H9 (cell line): ENCODE results near the gene SHPK. TPM values are rescaled to one million over a fixed set of nuclear protein-coding genes. Genes with fewer than 3 reads are reported as not detected.

Source experiments
- DNase-seq: peaks from one replicate; pipeline ENCODE4 v3.0.0-alpha.2; 2017
- H2AFZ ChIP-seq: one replicate; pipeline ENCODE4 v1.6.1; 2013; ENCODE audit warnings: mild to moderate bottlenecking, low read length, control low read depth, moderate library complexity
- H2AK5ac ChIP-seq: 2 replicates; pipeline ENCODE4 v1.6.1; 2013; ENCODE audit warnings: low read length, control low read depth, mixed read lengths; ENCODE audit not compliant: insufficient read length
- H2BK120ac ChIP-seq: one replicate; pipeline ENCODE4 v1.6.1; 2013; ENCODE audit warnings: low read depth, mild to moderate bottlenecking, low read length, control low read depth, inconsistent platforms; ENCODE audit not compliant: poor library complexity, severe bottlenecking
- H2BK12ac ChIP-seq: 2 replicates; pipeline ENCODE4 v1.6.1; 2013; ENCODE audit warnings: low read length, control low read depth, mixed read lengths, low read depth; ENCODE audit not compliant: insufficient read length
- H2BK15ac ChIP-seq: 2 replicates; pipeline ENCODE4 v1.6.1; 2013; ENCODE audit warnings: low read depth, low read length, control low read depth
- H2BK20ac ChIP-seq: one replicate; pipeline ENCODE4 v1.6.1; 2013; ENCODE audit warnings: low read depth, mild to moderate bottlenecking, low read length, control low read depth, inconsistent platforms; ENCODE audit not compliant: poor library complexity, severe bottlenecking
- H2BK5ac ChIP-seq: 2 replicates; pipeline ENCODE4 v1.6.1; 2013; ENCODE audit warnings: low read length, control low read depth, mixed read lengths; ENCODE audit not compliant: insufficient read length
- H3K14ac ChIP-seq: 2 replicates; pipeline ENCODE4 v1.6.1; 2013; ENCODE audit warnings: low read length, control low read depth; ENCODE audit not compliant: insufficient read depth
- H3K18ac ChIP-seq: 2 replicates; pipeline ENCODE4 v1.6.1; 2013; ENCODE audit warnings: low read depth, mild to moderate bottlenecking, mixed read lengths, low read length, control low read depth; ENCODE audit not compliant: insufficient read length
- H3K23ac ChIP-seq: 2 replicates; pipeline ENCODE4 v1.6.1; 2013; ENCODE audit warnings: low read length, control low read depth, mixed read lengths, low read depth; ENCODE audit not compliant: insufficient read length
- H3K23me2 ChIP-seq: 2 replicates; pipeline ENCODE4 v1.6.1; 2013; ENCODE audit warnings: low read depth, mild to moderate bottlenecking, mixed read lengths, low read length, control low read depth; ENCODE audit not compliant: insufficient read length, poor library complexity, severe bottlenecking
- H3K27ac ChIP-seq: 2 replicates; pipeline ENCODE4 v1.5.1; 2013; ENCODE audit warnings: low read length, control low read depth, mixed read lengths, low read depth; ENCODE audit not compliant: insufficient read length
- H3K27me3 ChIP-seq: 2 replicates; pipeline ENCODE4 v1.6.1; 2013; ENCODE audit warnings: low read length, control low read depth, inconsistent platforms; ENCODE audit not compliant: insufficient read depth
- H3K4ac ChIP-seq: 2 replicates; pipeline ENCODE4 v1.6.1; 2013; ENCODE audit warnings: low read depth, mild to moderate bottlenecking, control low read depth, inconsistent platforms, low read length, moderate library complexity
- H3K4me1 ChIP-seq: 2 replicates; pipeline ENCODE4 v1.6.1; 2013; ENCODE audit warnings: low read length, control low read depth, inconsistent platforms; ENCODE audit not compliant: insufficient read depth
- H3K4me2 ChIP-seq: 2 replicates; pipeline ENCODE4 v1.6.1; 2013; ENCODE audit warnings: low read length, control low read depth, mixed read lengths; ENCODE audit not compliant: insufficient read length, insufficient read depth
- H3K56ac ChIP-seq: 2 replicates; pipeline ENCODE4 v1.6.1; 2013; ENCODE audit warnings: low read depth, mild to moderate bottlenecking, mixed read lengths, low read length, control low read depth; ENCODE audit not compliant: insufficient read length
- H3K79me1 ChIP-seq: 2 replicates; pipeline ENCODE4 v1.6.1; 2013; ENCODE audit warnings: low read depth, mild to moderate bottlenecking, moderate library complexity, low read length, control low read depth, inconsistent platforms; ENCODE audit not compliant: insufficient read depth, poor library complexity, severe bottlenecking
- H3K79me2 ChIP-seq: 2 replicates; pipeline ENCODE4 v1.6.1; 2013; ENCODE audit warnings: low read length, control low read depth, inconsistent platforms; ENCODE audit not compliant: insufficient read depth
- H3K9ac ChIP-seq: 2 replicates; pipeline ENCODE4 v1.6.1; 2013; ENCODE audit warnings: low read length, control low read depth, mixed read lengths; ENCODE audit not compliant: insufficient read length; ENCODE audit errors: extremely low read depth
- H3K9me3 ChIP-seq: one replicate; pipeline ENCODE4 v1.6.1; 2013; ENCODE audit warnings: low read depth, low read length, inconsistent platforms; ENCODE audit not compliant: control insufficient read depth
- H3T11ph ChIP-seq: one replicate; pipeline ENCODE4 v1.6.1; 2013; ENCODE audit warnings: mild to moderate bottlenecking, low read length, control low read depth, inconsistent platforms
- H4K20me1 ChIP-seq: one replicate; pipeline ENCODE4 v1.6.1; 2013; ENCODE audit not compliant: control insufficient read depth, insufficient read length, insufficient read depth
- H4K5ac ChIP-seq: 2 replicates; pipeline ENCODE4 v1.6.1; 2013; ENCODE audit warnings: low read depth, mild to moderate bottlenecking, mixed read lengths, low read length, control low read depth; ENCODE audit not compliant: insufficient read length
- H4K8ac ChIP-seq: replicated peaks from 2 replicates; pipeline ENCODE4 v1.6.1; 2013; ENCODE audit warnings: low read length, control low read depth, mixed read lengths, low read depth; ENCODE audit not compliant: insufficient read length
- H4K91ac ChIP-seq: 2 replicates; pipeline ENCODE4 v1.6.1; 2013; ENCODE audit warnings: low read depth, mild to moderate bottlenecking, moderate library complexity, mixed read lengths, low read length, control low read depth; ENCODE audit not compliant: insufficient read length
- H3K27ac Mint-ChIP-seq, 3 experiments: 2 replicates in 2 of 3; 3 replicates in 1 of 3; pipeline ENCODE4 v1.8.0; 2020 to 2021; ENCODE audit warnings: mixed read lengths in 3 of 3, mild to moderate bottlenecking in 1 of 3, moderate library complexity in 1 of 3
- H3K27me3 Mint-ChIP-seq: 2 replicates; pipeline ENCODE4 v1.8.0; 2021; ENCODE audit warnings: low read depth, mild to moderate bottlenecking, moderate library complexity, mixed read lengths
- H3K36me3 Mint-ChIP-seq, 3 experiments: 2 replicates in 2 of 3; 3 replicates in 1 of 3; pipeline ENCODE4 v1.8.0; 2020 to 2021; ENCODE audit warnings: low read depth in 3 of 3, mixed read lengths in 3 of 3; ENCODE audit not compliant: insufficient read depth in 1 of 3
- H3K4me1 Mint-ChIP-seq, 2 experiments: 2 replicates each; pipeline ENCODE4 v1.8.0; 2020; ENCODE audit warnings: mixed read lengths in 2 of 2
- H3K4me3 Mint-ChIP-seq, 2 experiments: 2 replicates in 1 of 2; 3 replicates in 1 of 2; pipeline ENCODE4 v1.8.0; 2020 to 2021; ENCODE audit warnings: mild to moderate bottlenecking in 2 of 2, mixed read lengths in 2 of 2, moderate library complexity in 1 of 2
- H3K9me3 Mint-ChIP-seq, 2 experiments: 2 replicates in 1 of 2; 3 replicates in 1 of 2; pipeline ENCODE4 v1.8.0; 2020; ENCODE audit warnings: mild to moderate bottlenecking in 2 of 2, mixed read lengths in 2 of 2, moderate library complexity in 1 of 2
- WGBS: extraction: QIAGEN DNeasy Blood & Tissue Kit; methylation state at CpG from one replicate; pipeline ENCODE4 v1.1.7; 2013; ENCODE audit warnings: missing lambda C conversion rate, low lambda C conversion rate, mixed read lengths; ENCODE audit not compliant: insufficient read length; ENCODE audit errors: extremely low coverage; 5-methylcytosine and 5-hydroxymethylcytosine counted together
- long read RNA-seq: library from polyadenylated mRNA; unstranded; transcript quantifications from one replicate; pipeline ENCODE4 v2.0.0, GENCODE V29; 2020
- total RNA-seq: library from RNA; stranded (reverse); gene quantifications from 2 replicates; pipeline ENCODE4 v1.2.1, GENCODE V29; 2021
- TF ChIP-seq, protein P1 (sequence below): fragments of 200-600 bp; sonication (generic); conservative IDR thresholded peaks from 3 replicates; pipeline ENCODE4 v1.8.0; 2021; ENCODE audit warnings: antibody characterized with exemption, mild to moderate bottlenecking

SHPK gene, protein sequence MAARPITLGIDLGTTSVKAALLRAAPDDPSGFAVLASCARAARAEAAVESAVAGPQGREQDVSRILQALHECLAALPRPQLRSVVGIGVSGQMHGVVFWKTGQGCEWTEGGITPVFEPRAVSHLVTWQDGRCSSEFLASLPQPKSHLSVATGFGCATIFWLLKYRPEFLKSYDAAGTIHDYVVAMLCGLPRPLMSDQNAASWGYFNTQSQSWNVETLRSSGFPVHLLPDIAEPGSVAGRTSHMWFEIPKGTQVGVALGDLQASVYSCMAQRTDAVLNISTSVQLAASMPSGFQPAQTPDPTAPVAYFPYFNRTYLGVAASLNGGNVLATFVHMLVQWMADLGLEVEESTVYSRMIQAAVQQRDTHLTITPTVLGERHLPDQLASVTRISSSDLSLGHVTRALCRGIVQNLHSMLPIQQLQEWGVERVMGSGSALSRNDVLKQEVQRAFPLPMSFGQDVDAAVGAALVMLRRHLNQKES
- total RNA-seq: 27.0 and 27.9 TPM in 2 replicates
- long read RNA-seq, transcript SHPK-201 (7 exons, 3,838 nt): major isoform, 167 of 201 reads
- long read RNA-seq, partial matches to known transcripts: 13 of 201 reads
- long read RNA-seq, other reads (novel, unspliced or antisense): 21 of 201 reads

DNA sequence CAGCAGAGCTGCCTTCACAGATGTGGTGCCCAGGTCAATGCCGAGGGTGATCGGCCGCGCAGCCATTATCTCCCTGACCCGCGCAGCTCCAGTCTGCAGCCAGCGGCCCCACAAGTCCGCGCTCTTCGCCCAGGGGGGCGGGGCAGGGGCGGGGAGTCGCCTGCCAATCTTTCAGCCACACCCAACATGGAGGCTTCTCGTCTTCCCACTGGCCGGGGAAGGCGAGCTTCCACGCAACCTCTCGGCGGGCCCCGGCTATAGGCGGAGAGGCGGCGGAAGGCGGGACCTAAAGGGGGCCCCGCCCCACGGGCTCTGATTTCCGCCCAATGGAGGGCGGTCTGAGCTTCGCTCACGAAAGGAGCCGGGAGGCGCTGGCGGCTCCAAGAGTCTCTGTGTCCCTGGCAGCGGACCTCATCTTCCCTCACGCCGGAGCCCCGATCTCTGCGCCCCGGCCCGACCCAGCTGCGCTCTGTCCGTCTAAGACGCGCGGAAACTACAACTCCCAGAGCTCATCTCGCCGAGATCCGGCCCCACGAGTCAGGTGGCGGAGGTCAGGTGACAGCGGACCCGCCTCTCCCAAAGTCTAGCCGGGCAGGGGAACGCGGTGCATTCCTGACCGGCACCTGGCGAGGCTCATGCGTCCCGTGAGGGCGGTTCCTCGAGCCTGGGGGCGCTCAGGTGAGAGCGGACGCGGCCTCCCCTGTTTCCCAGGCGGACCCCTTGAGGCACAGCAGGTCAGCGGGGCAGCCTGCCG lies at the start of gene SHPK, which contains the start of gene CTNS:
TSS of gene SHPK (minus strand) at position 97 of the 754 bp plus-strand sequence. CDS start at position 66, 31 bp downstream.
TSS of gene CTNS (plus strand) at position 607 of the 754 bp plus-strand sequence. CDS start 3,447 bp downstream, outside the sequence.
- Mint-ChIP-seq H3K27ac (peak within 1 kb of the TSS; percentile 99 to 100 (median 99)), H3K4me1 (peaks cover 20 to 25% of the 10 kb centered on the region in 2 experiments)

More for the DNA sequence above, at the start of gene SHPK, which contains the start of gene CTNS:
- H2BK5ac ChIP-seq: no peak within 1 kb of the TSS
- H3K27ac ChIP-seq: no peak within 1 kb of the TSS
- H3K23ac ChIP-seq: no peak within 1 kb of the TSS
- H3K79me1 ChIP-seq: peaks cover 9% of the 10 kb centered on the region
- TF ChIP-seq, protein P1, sequence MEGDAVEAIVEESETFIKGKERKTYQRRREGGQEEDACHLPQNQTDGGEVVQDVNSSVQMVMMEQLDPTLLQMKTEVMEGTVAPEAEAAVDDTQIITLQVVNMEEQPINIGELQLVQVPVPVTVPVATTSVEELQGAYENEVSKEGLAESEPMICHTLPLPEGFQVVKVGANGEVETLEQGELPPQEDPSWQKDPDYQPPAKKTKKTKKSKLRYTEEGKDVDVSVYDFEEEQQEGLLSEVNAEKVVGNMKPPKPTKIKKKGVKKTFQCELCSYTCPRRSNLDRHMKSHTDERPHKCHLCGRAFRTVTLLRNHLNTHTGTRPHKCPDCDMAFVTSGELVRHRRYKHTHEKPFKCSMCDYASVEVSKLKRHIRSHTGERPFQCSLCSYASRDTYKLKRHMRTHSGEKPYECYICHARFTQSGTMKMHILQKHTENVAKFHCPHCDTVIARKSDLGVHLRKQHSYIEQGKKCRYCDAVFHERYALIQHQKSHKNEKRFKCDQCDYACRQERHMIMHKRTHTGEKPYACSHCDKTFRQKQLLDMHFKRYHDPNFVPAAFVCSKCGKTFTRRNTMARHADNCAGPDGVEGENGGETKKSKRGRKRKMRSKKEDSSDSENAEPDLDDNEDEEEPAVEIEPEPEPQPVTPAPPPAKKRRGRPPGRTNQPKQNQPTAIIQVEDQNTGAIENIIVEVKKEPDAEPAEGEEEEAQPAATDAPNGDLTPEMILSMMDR: no peak
- H3T11ph ChIP-seq: no peak within 1 kb of the TSS
- H3K4me2 ChIP-seq: peak within 1 kb of the TSS; percentile 86
- H3K27me3 Mint-ChIP-seq: no peaks in the 10 kb centered on the region
- H3K4me3 Mint-ChIP-seq: peak within 1 kb of the TSS; percentile 96 to 98
- no peaks in the 10 kb centered on the region for H4K20me1 ChIP-seq
- peak; percentile 99 for DNase-seq
- H4K5ac ChIP-seq: no peak within 1 kb of the TSS
- H2AFZ ChIP-seq: no peak within 1 kb of the TSS
- no peaks in the 10 kb centered on the region for H3K4me1 ChIP-seq
- no peaks in the 10 kb centered on the region for H3K9me3 Mint-ChIP-seq
- H3K56ac ChIP-seq: no peak within 1 kb of the TSS
- peaks cover 11% of the 10 kb centered on the region for H3K23me2 ChIP-seq
- peak within 1 kb of the TSS; percentile 96 for H3K14ac ChIP-seq
- H3K9me3 ChIP-seq: no peaks in the 10 kb centered on the region
- H4K8ac ChIP-seq: no peak within 1 kb of the TSS
- no peak within 1 kb of the TSS for H2BK15ac ChIP-seq
- no peak within 1 kb of the TSS for H3K4ac ChIP-seq
- no peak within 1 kb of the TSS for H2BK20ac ChIP-seq
- H3K27me3 ChIP-seq: no peaks in the 10 kb centered on the region
- no peak within 1 kb of the TSS for H2BK120ac ChIP-seq
- H3K9ac ChIP-seq: peak within 1 kb of the TSS; percentile 76
- H2AK5ac ChIP-seq: no peak within 1 kb of the TSS
- no peak within 1 kb of the TSS for H2BK12ac ChIP-seq
- peak within 1 kb of the TSS; percentile 98 for H3K18ac ChIP-seq
- WGBS: no CpG with 5 or more reads among the region's 68 CpGs
- peaks cover 7% of the 10 kb centered on the region; the same call in 1 of the 2 replicates for H3K79me2 ChIP-seq
- H4K91ac ChIP-seq: no peak within 1 kb of the TSS
- H3K36me3 Mint-ChIP-seq: peaks cover 7 to 30% (median 28%) of the 10 kb centered on the region in 3 experiments
